H54 (cell line): ENCODE measurements around the gene MORF4L1.
"Not testable (repeated sequence)": the region's sequence is repeated elsewhere in the genome, so short reads cannot be mapped to it uniquely, and the experiment has no call there.

ENCODE experiments used
- DNase-seq: peaks from one replicate; pipeline ENCODE4 v3.0.0; 2011; ENCODE audit warnings: low spot score, mixed read lengths; ENCODE audit not compliant: insufficient read length
- FAIRE-seq: peaks from 3 replicates; lab custom pipeline; 2011; peaks lifted over from hg19 to GRCh38; lab: Jason Lieb, UNC
- POLR2A ChIP-seq: IDR thresholded peaks from 2 replicates; pipeline ENCODE4 v1.6.1; 2011; ENCODE audit warnings: low read depth, mild to moderate bottlenecking, low read length

Gene MORF4L1

DNA sequence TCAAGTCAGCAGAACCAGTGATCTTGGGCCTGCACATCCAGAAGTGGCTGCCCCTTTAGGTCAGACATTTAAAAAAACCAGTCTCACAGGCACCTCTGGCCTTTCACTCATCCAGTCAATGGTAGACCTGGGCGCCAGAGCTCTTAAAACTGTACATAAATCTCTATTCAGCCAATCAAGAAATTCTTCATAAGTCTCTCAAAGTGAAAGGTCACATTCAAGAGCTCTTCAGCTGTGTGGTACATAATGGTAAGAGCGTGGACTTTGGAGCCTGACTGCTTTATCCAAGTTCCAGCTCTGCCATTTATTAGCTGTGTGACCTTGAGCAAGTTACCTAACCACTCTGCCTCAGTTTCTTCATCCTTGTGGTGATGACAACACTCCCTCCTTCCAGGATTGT lies 22.3 kb upstream of the MORF4L1 start:
- FAIRE-seq = no peak
- TF ChIP-seq POLR2A = no peak
- no peak for DNase-seq

DNA sequence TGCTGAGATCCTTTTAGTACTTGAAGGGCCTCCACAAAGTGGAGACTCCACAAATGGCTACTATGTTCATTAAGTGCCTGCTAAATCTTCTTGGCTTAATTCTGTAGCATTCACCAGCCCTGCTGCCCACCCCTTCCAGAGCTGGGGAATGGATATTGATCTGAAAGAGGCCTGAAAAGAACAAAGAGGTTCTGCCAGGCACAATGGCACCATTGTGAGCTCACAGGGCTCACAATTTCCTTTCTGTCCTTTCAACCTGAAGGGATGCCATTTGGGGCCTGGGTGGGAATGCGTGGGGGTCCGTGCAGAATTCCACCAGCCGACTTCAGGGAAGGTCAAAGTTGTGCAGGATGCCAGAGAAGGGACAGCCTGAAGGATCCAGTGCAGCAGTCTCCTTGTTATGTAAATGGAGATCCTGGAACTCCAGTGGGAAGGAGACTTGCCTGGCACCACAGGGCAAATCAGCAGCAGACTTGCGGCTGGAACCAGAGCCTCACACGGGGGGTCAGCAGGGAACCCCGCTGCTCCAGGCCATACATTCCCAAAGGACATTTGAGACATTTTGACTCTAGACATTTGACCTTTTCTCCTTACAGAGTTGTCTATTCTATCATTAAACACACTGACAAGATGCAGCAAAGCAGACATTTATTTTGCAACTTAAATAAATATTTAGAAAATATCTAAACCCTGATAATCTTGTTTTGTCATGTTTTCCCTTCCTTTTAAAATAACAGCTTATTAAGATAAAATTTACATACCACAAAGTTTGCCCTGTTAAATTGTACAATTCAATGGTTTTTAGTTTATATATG lies 21.5 kb upstream of the MORF4L1 start:
- DNase-seq = no peak
- no peak for FAIRE-seq
- TF ChIP-seq POLR2A = no peak

DNA sequence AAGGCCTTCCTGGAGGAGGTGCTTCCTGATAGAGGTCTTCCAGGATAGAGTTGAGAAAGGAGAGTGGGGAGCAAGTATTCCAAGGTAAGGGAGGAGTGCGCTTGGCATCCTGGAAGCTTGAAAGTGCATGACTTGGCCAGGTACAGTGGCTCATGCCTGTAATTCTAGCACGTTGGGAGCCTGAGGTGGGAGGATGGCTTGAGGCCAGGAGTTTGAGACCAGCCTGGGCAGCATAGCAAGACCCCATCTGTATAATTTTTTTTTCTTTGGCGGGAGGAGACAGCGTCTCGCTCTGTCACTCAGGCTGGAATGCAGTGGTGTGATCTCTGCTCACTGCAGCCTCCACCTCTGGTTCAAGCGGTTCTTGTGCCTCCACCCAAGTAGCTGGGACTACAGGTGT lies 19.2 kb upstream of the MORF4L1 start:
- FAIRE-seq (no peak), DNase-seq (no peak)
- no peak for TF ChIP-seq POLR2A

DNA sequence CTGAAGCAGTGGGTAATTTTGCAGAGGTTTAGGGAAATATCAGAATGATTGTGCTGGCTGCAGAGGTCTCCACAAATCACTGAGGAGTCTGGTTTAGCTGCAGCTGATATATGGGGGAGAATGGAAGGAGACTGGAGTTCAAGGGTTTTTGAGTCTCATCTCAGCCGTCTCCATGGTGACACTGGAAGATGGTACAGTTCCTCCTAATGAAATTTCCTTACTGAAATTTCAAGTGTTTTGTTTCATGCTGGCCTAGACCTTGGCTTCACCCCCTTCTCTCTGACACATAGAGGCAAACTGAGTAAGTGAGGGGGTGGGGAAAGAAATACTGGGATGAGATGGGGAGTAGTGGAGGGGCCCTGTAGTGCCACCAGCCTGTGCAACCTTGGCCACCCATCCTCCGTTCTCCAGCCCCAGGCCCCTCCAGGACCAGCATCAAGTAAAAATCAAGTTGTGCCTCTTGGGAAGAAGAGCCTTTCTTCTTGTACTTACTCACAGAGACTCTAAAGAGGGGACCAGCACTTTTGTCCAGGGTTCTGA lies 17.8 kb upstream of the MORF4L1 start:
- DNase-seq (no peak), FAIRE-seq (no peak)
- no peak for TF ChIP-seq POLR2A

DNA sequence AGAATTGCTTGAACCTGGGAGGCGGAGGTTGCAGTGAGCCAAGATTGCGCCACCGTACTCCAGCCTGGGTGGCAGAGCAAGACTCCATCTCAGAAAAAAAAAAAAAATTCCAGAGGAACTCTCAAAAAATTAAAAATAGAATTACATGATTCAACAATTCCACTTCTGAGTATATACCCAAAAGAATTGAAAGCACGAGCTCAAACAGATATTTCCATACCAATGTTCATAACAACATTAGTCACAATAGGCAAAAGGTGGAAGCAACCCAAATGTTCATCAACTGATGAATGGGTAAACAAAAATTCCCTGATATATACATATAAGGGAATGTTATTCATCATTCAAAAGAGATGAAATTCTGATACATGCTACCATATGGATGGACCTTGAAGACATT lies 16.9 kb upstream of the MORF4L1 start:
- DNase-seq = no peak
- TF ChIP-seq POLR2A = no peak

DNA sequence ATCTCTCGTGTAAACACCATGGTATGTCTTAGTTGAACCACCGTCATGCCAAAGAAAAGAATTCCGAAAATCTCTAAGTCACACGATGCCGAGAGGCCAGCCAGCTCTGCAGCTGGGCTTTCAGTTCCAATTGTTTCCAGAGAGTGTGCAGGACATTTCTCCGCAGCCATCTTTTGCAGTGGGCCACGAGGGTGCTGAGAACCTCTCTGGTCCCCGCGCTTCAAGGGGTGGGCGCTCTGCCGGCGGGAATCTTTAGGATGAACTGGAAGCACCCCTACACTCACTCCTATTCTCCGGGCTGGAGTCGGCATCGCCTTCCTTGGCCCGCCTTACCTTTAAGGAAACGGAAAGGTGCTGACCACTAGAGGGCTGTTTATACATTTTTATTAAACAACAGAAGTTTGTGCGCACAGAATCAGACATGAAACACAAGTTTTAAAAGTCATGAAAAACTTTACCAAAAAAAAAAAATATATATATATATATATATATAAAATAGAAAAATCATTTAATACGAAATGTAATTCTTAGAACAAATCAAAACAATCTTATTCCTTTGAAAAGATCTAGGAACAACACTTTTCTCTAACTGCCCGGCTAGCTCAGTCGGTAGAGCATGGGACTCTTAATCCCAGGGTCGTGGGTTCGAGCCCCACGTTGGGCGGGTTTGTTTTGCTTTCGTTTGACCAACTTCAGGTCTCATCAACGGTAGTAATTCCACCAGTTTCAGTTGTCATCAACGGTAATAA lies 12.5 kb upstream of the MORF4L1 start:
- FAIRE-seq = no peak
- no peak for TF ChIP-seq POLR2A
- peak; percentile 56 for DNase-seq

More for the DNA sequence above, 16.9 kb upstream of the MORF4L1 start:
- no peak for FAIRE-seq

DNA sequence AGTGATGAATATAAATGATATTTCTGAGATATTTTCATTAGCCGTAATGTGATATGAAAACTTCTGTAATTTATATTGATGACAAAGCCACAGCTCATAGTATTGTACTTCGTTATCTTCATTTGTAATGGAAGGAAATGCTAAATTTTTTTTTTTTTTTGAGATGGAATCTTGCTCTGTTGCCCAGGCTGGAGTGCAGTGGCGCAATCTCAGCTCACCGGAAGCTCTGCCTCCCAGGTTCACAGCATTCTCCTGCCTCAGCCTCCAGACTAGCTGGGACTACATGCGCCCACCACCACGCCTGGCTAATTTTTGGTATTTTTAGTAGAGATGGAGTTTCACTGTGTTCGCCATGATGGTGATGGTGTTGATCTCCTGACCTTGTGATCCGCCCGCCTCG lies 7.1 kb upstream of the MORF4L1 start:
- DNase-seq, FAIRE-seq: not testable (repeated sequence)

DNA sequence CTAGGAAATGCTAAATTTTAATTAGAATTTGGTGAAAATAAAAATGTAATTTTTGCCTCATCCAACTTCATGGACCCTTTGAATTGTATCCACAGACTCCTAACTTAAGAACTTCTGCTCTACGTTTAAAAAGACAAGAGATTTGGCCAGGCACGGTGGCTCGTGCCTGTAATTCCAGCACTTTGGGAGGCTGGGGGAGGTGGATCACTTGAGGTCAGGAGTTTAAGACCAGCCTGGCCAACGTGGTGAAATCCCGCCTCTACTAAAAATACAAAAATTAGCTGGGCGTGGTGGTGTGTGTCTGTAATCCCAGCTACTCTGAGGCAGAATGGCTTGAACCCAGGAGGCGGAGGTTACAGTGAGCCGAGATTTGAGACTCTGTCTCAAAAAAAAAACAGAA lies 6.7 kb upstream of the MORF4L1 start:
- DNase-seq, FAIRE-seq: not testable (repeated sequence)

DNA sequence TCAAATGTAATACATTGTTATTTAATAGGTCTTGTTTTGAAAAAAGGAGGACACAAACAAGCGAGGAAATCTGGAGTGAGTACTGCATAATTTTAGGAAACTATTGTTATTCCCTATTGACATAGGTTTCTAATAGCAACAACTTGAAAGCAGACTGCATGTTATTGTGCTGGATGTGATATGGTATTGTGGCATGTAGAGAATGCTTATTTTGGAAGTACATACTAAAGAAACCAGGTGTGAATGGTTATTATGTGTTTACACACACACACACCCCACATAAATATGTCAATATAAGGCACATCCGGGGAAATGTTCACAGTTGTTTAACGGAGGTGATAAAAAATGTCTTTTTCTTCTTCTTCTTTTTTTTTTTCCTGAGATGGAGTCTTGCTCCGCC lies 5.9 kb upstream of the MORF4L1 start:
- TF ChIP-seq POLR2A = no peak
- DNase-seq (no peak), FAIRE-seq (no peak)

DNA sequence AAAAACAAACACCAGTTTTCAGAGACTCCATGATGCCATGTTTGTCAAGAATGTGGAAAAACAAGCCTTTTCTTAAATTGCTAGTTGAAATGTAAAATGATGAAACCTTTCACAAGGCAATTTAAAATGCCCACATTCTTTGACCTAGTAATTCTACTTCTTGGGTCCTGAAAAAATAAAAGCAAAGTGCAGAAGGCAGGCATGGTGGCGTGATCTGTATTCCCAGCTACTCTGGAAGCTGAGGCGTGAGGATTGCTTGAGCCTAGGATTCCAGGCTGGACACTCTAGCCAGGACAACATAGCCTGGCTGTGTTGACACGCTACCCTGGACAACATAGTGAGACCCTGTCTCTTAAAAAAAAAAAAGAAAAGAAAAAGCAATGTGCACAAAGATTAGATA lies 4.3 kb upstream of the MORF4L1 start:
- FAIRE-seq (no peak), DNase-seq (no peak)
- TF ChIP-seq POLR2A = no peak

DNA sequence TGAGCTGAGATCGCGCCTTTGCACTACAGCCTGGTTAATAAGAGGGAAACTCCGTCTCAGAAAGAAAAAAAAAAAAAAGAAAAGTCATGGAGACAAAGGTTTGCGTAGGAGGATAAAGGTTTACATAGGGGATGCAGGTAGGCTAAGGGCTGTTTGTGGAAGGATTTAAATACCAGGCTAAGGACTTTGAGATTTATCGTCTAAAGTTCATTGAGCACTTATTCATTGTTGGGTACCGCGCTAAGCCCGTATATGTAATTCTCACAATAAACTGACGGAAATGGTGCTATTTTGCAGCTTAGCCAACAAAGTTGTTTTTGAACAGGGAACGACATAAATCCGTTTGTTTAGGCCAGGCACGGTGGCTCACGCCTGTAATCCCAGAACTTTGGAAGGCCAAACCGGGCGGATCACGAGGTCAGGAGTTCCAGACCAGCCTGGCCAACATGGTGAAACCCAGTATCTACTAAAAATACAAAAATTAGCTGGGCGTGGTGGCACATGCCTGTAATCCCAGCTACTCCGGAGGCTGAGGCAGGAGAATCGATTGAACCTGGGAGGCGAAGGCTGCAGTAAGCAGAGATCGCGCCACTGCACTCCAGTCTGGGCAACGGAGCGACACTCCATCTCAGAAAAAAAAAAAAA lies 1.1 kb upstream of the MORF4L1 start:
- FAIRE-seq, DNase-seq: not testable (repeated sequence)

DNA sequence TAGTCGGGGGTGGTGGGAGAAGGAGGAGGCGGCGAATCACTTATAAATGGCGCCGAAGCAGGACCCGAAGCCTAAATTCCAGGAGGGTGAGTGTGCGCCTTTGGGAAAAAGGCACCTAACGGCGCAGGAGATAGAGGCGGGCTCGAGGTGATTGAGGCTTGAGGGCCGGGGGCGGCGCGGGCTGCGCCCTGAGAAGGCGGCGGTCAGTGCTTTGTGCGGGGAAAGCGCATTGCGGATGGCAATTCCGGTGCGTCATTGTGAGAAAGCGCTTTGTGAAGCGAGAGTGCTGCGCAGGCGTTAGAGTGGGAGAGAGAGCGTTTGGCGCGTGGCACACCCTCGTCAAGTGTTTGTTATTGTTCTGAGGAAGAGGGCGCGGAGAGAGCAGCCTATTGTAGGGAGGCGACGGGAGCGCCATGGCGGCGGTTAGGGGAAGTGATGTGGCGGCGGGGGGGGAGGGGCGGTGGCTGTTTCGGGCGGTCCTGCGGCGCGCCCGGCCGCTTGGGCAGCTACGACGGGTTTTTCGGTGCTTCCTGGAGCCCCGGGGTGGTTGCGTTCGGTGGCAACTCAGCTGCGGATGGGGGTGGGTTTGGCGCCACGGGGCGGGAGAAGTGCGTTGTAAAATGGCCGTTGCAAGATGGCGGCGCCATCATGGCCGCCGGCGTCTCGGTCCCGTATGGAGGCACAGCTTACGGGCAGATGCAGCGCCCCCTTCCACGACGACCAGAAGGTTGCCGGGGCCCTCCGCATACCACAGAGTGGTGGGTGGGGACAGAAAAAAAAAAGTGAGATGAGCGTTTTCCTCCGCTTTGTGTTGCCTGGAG lies 492 bp downstream of the MORF4L1 start:
- no peak for FAIRE-seq

DNA sequence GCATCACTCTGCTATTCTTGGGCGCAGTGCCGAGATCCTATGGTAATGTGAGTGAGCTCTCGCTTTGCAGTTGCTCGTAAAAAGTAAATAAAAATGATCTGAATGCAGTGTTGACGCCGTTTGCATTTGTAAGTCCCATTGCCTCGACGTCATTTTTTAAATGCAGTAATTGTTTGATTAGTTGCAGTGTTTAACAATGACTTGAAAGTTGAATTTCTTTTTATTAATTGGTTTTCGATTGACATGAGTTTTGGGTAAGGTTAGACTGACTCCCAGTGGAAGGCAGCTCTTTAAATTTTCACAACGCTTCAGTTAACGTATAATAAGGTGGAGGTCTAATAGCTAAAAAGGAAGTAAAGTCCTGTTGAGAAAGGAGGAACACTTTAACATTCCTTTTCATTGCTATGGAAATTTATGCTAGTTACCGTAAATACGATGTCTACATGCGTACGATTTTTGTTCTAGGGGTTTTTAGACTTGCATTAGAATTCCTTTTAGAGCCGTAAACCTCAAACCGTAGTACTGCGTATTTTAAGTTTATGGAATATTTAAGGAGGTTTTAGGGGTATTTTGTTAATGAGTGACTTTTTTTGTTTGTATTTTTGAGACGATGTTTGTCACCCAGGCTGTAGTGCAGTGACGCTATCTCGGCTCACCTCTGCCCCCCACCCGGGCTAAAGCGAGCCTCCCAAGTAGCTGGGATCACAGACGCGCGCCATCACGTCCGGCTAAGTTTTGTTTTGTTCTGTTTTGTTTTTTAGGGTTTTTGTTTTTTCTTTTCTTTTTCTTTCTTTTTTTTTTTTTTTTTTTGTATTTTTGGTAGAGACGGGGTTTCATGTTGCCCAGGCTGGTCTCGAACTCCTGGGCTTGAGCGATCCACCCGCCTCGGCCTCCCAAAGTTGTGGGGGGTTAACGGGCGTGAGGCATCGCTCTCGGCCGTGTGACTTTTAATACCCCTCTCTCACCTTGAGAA lies 1.4 kb downstream of the MORF4L1 start:
- no peak for TF ChIP-seq POLR2A
- DNase-seq (no peak), FAIRE-seq (no peak)

More for the DNA sequence above, 492 bp downstream of the MORF4L1 start:
- peak; percentile 30 for DNase-seq
- TF ChIP-seq POLR2A = peak; percentile 73; the same call in 1 of the 2 replicates
